ENCODE measurements around the gene MYO10. TPM values are rescaled to one million over a fixed set of nuclear protein-coding genes. Genes with fewer than 3 reads are reported as not detected.

MYO10 gene
- polyA plus RNA-seq, 3 donors, result 0.23 to 1.1 (median 0.35) TPM

DNA sequence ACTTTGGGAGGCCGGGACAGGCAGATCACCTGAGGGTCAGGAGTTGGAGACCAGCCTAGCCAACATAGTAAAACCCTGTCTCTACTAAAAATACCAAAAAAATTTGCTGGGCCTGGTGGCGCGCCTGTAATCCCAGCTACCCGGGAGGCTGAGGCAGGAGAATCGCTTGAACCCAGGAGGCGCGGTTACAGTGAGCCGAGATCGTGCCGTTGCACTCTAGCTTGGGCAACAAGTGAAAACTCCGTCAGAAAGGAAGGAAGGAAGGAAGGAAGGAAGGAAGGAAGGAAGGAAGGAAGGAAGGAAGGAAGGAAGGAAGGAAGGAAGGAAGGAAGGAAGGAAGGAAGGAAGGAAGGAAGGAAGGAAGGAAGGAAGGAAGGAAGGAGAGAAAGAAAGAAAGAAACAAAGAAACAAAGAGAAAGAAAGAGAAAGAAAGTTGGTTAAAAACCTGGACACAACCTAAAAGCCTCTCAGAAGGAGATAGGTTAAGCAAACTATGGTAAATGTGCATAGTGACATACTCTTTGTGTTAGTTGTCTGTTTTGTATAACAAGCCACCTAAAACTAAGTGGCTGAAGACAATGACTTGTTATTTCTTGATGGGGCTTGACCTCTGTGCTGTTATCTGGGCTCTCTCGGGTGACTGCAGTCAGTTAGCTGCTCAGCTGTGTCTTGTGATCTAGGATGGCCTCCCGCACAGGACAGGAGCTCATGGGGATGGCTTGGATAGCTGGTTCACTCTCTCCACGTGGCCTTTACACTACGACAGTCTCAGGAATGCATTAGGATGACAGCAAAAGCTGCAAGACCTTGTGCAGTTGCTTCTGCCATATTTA, 8.0 kb upstream of the MYO10 start:
- Mint-ChIP-seq H3K4me1 (peaks cover under 1% of the 10 kb centered on the region), H3K4me3 (no peak overlapping the region), H3K27me3 (ENCODE audit: low read depth in 3 of 3) (peaks cover 7 to 18% (median 12%) of the 10 kb centered on the region in 3 donors), H3K36me3 (no peaks in the 10 kb centered on the region), H3K9me3 (peaks cover 10 to 28% (median 21%) of the 10 kb centered on the region in 7 donors), H3K27ac (no peak overlapping the region)
- H3K4me2 ChIP-seq (replicated peaks; ENCODE audit: extremely low read depth, low read length, poor library complexity, severe bottlenecking), result no peak overlapping the region
- intact Hi-C loops (cut with micrococcal nuclease), result no loop called here
- H3K4me3 ChIP-seq (replicated peaks in 1 of 3; ENCODE audit: low read depth in 2 of 3, low read length in 3 of 3), result no peak overlapping the region
- WGBS (ENCODE audit: insufficient coverage), result 96% methylated on average over 4 of the region's 15 CpGs
- peaks cover 9 to 17% of the 10 kb centered on the region in 2 donors for H3K27me3 ChIP-seq (ENCODE audit: control insufficient read depth in 2 of 2, insufficient read depth in 2 of 2, low read length in 2 of 2)
- TF ChIP-seq, protein P1, sequence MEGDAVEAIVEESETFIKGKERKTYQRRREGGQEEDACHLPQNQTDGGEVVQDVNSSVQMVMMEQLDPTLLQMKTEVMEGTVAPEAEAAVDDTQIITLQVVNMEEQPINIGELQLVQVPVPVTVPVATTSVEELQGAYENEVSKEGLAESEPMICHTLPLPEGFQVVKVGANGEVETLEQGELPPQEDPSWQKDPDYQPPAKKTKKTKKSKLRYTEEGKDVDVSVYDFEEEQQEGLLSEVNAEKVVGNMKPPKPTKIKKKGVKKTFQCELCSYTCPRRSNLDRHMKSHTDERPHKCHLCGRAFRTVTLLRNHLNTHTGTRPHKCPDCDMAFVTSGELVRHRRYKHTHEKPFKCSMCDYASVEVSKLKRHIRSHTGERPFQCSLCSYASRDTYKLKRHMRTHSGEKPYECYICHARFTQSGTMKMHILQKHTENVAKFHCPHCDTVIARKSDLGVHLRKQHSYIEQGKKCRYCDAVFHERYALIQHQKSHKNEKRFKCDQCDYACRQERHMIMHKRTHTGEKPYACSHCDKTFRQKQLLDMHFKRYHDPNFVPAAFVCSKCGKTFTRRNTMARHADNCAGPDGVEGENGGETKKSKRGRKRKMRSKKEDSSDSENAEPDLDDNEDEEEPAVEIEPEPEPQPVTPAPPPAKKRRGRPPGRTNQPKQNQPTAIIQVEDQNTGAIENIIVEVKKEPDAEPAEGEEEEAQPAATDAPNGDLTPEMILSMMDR (IDR thresholded peaks at IDR 0.05), result no peak
- H3K9me3 ChIP-seq (replicated peaks in 1 of 2; ENCODE audit: control insufficient read depth in 1 of 2, insufficient read depth in 1 of 2, low read length in 2 of 2), result peaks cover 11 to 19% of the 10 kb centered on the region in 2 donors
- no peaks in the 10 kb centered on the region for H3K79me2 ChIP-seq (ENCODE audit: insufficient read depth, low read length)
- DNase-seq, result no peak
- H3K36me3 ChIP-seq (replicated peaks in 1 of 2; ENCODE audit: control insufficient read depth in 1 of 2, insufficient read depth in 2 of 2, low read length in 2 of 2), result no peaks in the 10 kb centered on the region
- no peak overlapping the region for H3K9ac ChIP-seq (ENCODE audit: insufficient read depth, low read length, poor library complexity, severe bottlenecking)
- H2AFZ ChIP-seq (ENCODE audit: insufficient read depth, low read depth, low read length, poor library complexity, severe bottlenecking), result no peak overlapping the region
- no peaks in the 10 kb centered on the region for H3K4me1 ChIP-seq (ENCODE audit: control insufficient read depth in 1 of 2, insufficient read depth in 2 of 2, low read length in 2 of 2)
- H3K27ac ChIP-seq (ENCODE audit: low read depth in 1 of 2, low read length in 2 of 2), result no peak overlapping the region
- H4K20me1 ChIP-seq (ENCODE audit: insufficient read depth, low read length), result no peaks in the 10 kb centered on the region

DNA sequence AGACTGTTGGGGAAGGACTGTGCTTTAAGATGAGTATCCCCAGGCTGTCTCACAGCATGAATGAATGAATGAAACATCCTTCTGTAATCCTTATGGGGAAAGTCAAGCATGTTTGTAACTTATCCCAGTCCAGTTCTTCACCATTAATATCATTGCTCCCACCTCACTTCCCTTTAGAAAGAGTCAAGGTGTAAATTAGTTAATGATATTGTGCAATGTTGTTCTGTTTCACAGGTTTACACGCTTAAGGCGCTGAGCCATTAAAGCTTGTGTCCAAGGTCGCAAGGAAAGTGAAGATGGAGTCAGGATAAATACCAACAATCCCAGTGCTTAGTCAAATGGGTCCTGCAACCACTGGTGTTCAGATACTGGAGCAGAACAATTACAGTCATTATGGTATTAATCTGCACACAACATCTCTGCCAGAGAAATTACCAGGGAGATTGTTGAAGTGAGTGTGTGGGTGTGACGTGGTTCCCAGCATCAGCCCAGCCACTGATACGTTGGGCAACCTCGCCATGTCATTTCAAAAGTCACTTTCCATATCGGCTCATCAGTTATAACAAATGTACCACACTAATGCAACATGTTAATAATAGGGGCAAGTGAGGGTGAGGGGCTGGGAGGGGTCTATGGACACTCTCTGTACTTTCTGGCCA, 1.5 kb upstream of the MYO10 start:
- Mint-ChIP-seq H3K4me1 (peaks cover 36% of the 10 kb centered on the region), H3K9me3 (peaks cover 0 to 22% (median 6%) of the 10 kb centered on the region in 7 donors), H3K36me3 (peaks cover 0 to 8% of the 10 kb centered on the region in 2 donors), H3K27ac (peak overlapping the region in 1 of 7 donors; percentile 10), H3K27me3 (ENCODE audit: low read depth in 3 of 3) (peaks cover 51 to 64% (median 57%) of the 10 kb centered on the region in 3 donors), H3K4me3 (peak overlapping the region; percentile 81 to 91)
- Histone ChIP-seq H3K4me1 (ENCODE audit: control insufficient read depth in 1 of 2, insufficient read depth in 2 of 2, low read length in 2 of 2) (peaks cover 30 to 33% of the 10 kb centered on the region in 2 donors), H3K27me3 (ENCODE audit: control insufficient read depth in 2 of 2, insufficient read depth in 2 of 2, low read length in 2 of 2) (peaks cover 47 to 63% of the 10 kb centered on the region in 2 donors), H4K20me1 (ENCODE audit: insufficient read depth, low read length) (no peaks in the 10 kb centered on the region), H3K4me2 (replicated peaks; ENCODE audit: extremely low read depth, low read length, poor library complexity, severe bottlenecking) (no peak overlapping the region), H2AFZ (ENCODE audit: insufficient read depth, low read depth, low read length, poor library complexity, severe bottlenecking) (no peak overlapping the region), H3K9ac (ENCODE audit: insufficient read depth, low read length, poor library complexity, severe bottlenecking) (no peak overlapping the region), H3K4me3 (replicated peaks in 1 of 3; ENCODE audit: low read depth in 2 of 3, low read length in 3 of 3) (no peak overlapping the region), H3K9me3 (replicated peaks in 1 of 2; ENCODE audit: control insufficient read depth in 1 of 2, insufficient read depth in 1 of 2, low read length in 2 of 2) (no peaks in the 10 kb centered on the region), H3K36me3 (replicated peaks in 1 of 2; ENCODE audit: control insufficient read depth in 1 of 2, insufficient read depth in 2 of 2, low read length in 2 of 2) (no peaks in the 10 kb centered on the region), H3K79me2 (ENCODE audit: insufficient read depth, low read length) (no peaks in the 10 kb centered on the region), H3K27ac (ENCODE audit: low read depth in 1 of 2, low read length in 2 of 2) (no peak overlapping the region)
- TF ChIP-seq, protein P1 (IDR thresholded peaks at IDR 0.05), result no peak
- intact Hi-C loops (cut with micrococcal nuclease), result loop anchor here in 1 of 2 donors (5.0 to 10.0 kb wide), 3 partner anchors 143 to 255 kb away; no protein-coding TSS in a partner anchor
- DNase-seq, result peak; percentile 25 to 55 (median 25)
- WGBS (ENCODE audit: insufficient coverage), result no CpG with 5 or more reads among the region's 7 CpGs
